ENCODE measurements around the gene CDC42BPA. TPM values are rescaled to one million over a fixed set of nuclear protein-coding genes. Genes with fewer than 3 reads are reported as not detected.

CDC42BPA gene
- polyA plus RNA-seq, 1 donor from 2014 or later = 22.9 TPM

- Histone ChIP-seq H3K27ac (ENCODE audit: low read length) (no peak overlapping the region), H3K9me3 (ENCODE audit: low read length) (no peaks in the 10 kb centered on the region), H3F3A (ENCODE audit: insufficient read depth, low read length, poor library complexity, severe bottlenecking) (no peaks in the 10 kb centered on the region), H3K36me3 (ENCODE audit: insufficient read depth, low read length) (no peaks in the 10 kb centered on the region), H3K27me3 (ENCODE audit: insufficient read depth, low read depth, low read length) (no peaks in the 10 kb centered on the region), H3K9ac (ENCODE audit: low read length) (no peak overlapping the region), H3K4me3 (ENCODE audit: low read length) (no peak overlapping the region), H3K79me2 (replicated peaks; ENCODE audit: insufficient read depth, low read length) (no peaks in the 10 kb centered on the region), H2AFZ (ENCODE audit: low read depth, low read length) (no peak overlapping the region), H4K20me1 (ENCODE audit: insufficient read depth) (no peaks in the 10 kb centered on the region), H3K4me2 (ENCODE audit: low read length) (no peak overlapping the region), H3K9me2 (ENCODE audit: insufficient read depth, low read length) (no peaks in the 10 kb centered on the region)
- TF ChIP-seq TAF1 (IDR thresholded peaks at IDR 0.05; ENCODE audit: low read depth) (no peak), POLR2AphosphoS5 (IDR thresholded peaks at IDR 0.05) (no peak), EP300 (conservative IDR thresholded peaks at IDR 0.05; ENCODE audit: poor library complexity, severe bottlenecking) (no peak), CTCF (IDR thresholded peaks at IDR 0.05; ENCODE audit: poor library complexity, severe bottlenecking) (no peak), EZH2 (IDR thresholded peaks at IDR 0.05; ENCODE audit: borderline replicate concordance, insufficient read depth, low read length, poor library complexity, severe bottlenecking) (no peak), REST (IDR thresholded peaks at IDR 0.05; ENCODE audit: borderline replicate concordance) (no peak), MXI1 (conservative IDR thresholded peaks at IDR 0.05; ENCODE audit: poor library complexity, severe bottlenecking) (no peak), RAD21 (conservative IDR thresholded peaks at IDR 0.05) (no peak), SMC3 (conservative IDR thresholded peaks at IDR 0.05; ENCODE audit: poor library complexity) (no peak)
Measured at GRCh38 chr1:227058321-227058751, 260.0 kb downstream of the CDC42BPA start.

- Histone ChIP-seq H2AFZ (ENCODE audit: low read depth, low read length) (no peak overlapping the region), H3K4me2 (ENCODE audit: low read length) (no peak overlapping the region), H3F3A (ENCODE audit: insufficient read depth, low read length, poor library complexity, severe bottlenecking) (no peaks in the 10 kb centered on the region), H3K27ac (ENCODE audit: low read length) (no peak overlapping the region), H3K9me2 (ENCODE audit: insufficient read depth, low read length) (no peaks in the 10 kb centered on the region), H4K20me1 (ENCODE audit: insufficient read depth) (no peaks in the 10 kb centered on the region), H3K4me3 (ENCODE audit: low read length) (no peak overlapping the region), H3K27me3 (ENCODE audit: insufficient read depth, low read depth, low read length) (no peaks in the 10 kb centered on the region), H3K36me3 (ENCODE audit: insufficient read depth, low read length) (peaks cover 6% of the 10 kb centered on the region), H3K9me3 (ENCODE audit: low read length) (no peaks in the 10 kb centered on the region), H3K9ac (ENCODE audit: low read length) (no peak overlapping the region), H3K79me2 (replicated peaks; ENCODE audit: insufficient read depth, low read length) (no peaks in the 10 kb centered on the region)
- TF ChIP-seq SMC3 (conservative IDR thresholded peaks at IDR 0.05; ENCODE audit: poor library complexity) (no peak), REST (IDR thresholded peaks at IDR 0.05; ENCODE audit: borderline replicate concordance) (no peak), RAD21 (conservative IDR thresholded peaks at IDR 0.05) (no peak), CTCF (IDR thresholded peaks at IDR 0.05; ENCODE audit: poor library complexity, severe bottlenecking) (no peak), MXI1 (conservative IDR thresholded peaks at IDR 0.05; ENCODE audit: poor library complexity, severe bottlenecking) (no peak), EP300 (conservative IDR thresholded peaks at IDR 0.05; ENCODE audit: poor library complexity, severe bottlenecking) (no peak), POLR2AphosphoS5 (IDR thresholded peaks at IDR 0.05) (no peak), TAF1 (IDR thresholded peaks at IDR 0.05; ENCODE audit: low read depth) (no peak), EZH2 (IDR thresholded peaks at IDR 0.05; ENCODE audit: borderline replicate concordance, insufficient read depth, low read length, poor library complexity, severe bottlenecking) (no peak)
Measured at GRCh38 chr1:227049253-227049652, 269.0 kb downstream of the CDC42BPA start.
